BE2C (cell line): ENCODE data around the gene TMEM120B.

Experiments used
- DNase-seq: peaks from one replicate; pipeline ENCODE4 v3.0.0-alpha.2; 2020
- H3K27me3 ChIP-seq: fragments of 250-450 bp; sonication (Bioruptor Pico); 2 replicates; pipeline ENCODE4 v1.5.1; 2020; ENCODE audit warnings: mild to moderate bottlenecking
- H3K36me3 ChIP-seq: fragments of 250-450 bp; sonication (Bioruptor Pico); 2 replicates; pipeline ENCODE4 v1.5.1; 2020; ENCODE audit warnings: mild to moderate bottlenecking
- H3K4me1 ChIP-seq: fragments of 250-450 bp; sonication (Bioruptor Pico); 2 replicates; pipeline ENCODE4 v1.5.1; 2020
- H3K4me3 ChIP-seq: 2 replicates; pipeline ENCODE4 v1.5.1; 2011; ENCODE audit warnings: low read depth, low read length
- H3K9me3 ChIP-seq: fragments of 250-450 bp; sonication (Bioruptor Pico); 2 replicates; pipeline ENCODE4 v1.5.1; 2020
- CTCF ChIP-seq: IDR thresholded peaks from 2 replicates; pipeline ENCODE4 v1.5.1; 2012; ENCODE audit warnings: mild to moderate bottlenecking, low read depth, low read length

TMEM120B gene

GRCh38 chr12:121793838-121794533 is 81.4 kb downstream of the TMEM120B start:
- Histone ChIP-seq H3K36me3 (peaks cover 22% of the 10 kb centered on the region), H3K9me3 (no peaks in the 10 kb centered on the region), H3K27me3 (no peaks in the 10 kb centered on the region), H3K4me1 (peaks cover 16% of the 10 kb centered on the region), H3K4me3 (peak overlapping the region; percentile 66)
- peak; percentile 92 for DNase-seq
- TF ChIP-seq CTCF, result peak; percentile 99

- TF ChIP-seq CTCF, result no peak
- peaks cover 26% of the 10 kb centered on the region for H3K36me3 ChIP-seq
- no peaks in the 10 kb centered on the region for H3K27me3 ChIP-seq
- no peaks in the 10 kb centered on the region for H3K9me3 ChIP-seq
- DNase-seq, result peak; percentile 44
- H3K4me1 ChIP-seq, result peaks cover 16% of the 10 kb centered on the region
- peak overlapping the region; percentile 66 for H3K4me3 ChIP-seq
These were observed 82.0 kb downstream of the TMEM120B start for GRCh38 chr12:121794534-121795033.

- TF ChIP-seq CTCF, result peak; percentile 97
- Histone ChIP-seq H3K4me3 (peak overlapping the region; percentile 66), H3K4me1 (peaks cover 16% of the 10 kb centered on the region), H3K27me3 (no peaks in the 10 kb centered on the region), H3K9me3 (no peaks in the 10 kb centered on the region), H3K36me3 (peaks cover 28% of the 10 kb centered on the region)
- peak; percentile 88 for DNase-seq
These were observed 82.7 kb downstream of the TMEM120B start for GRCh38 chr12:121795034-121795968.

- peak; percentile 92 for DNase-seq
- peaks cover 38% of the 10 kb centered on the region for H3K36me3 ChIP-seq
- peaks cover 16% of the 10 kb centered on the region for H3K4me1 ChIP-seq
- H3K27me3 ChIP-seq, result no peaks in the 10 kb centered on the region
- peak; percentile 22 for TF ChIP-seq CTCF
- H3K9me3 ChIP-seq, result no peaks in the 10 kb centered on the region
- peak overlapping the region; percentile 63 for H3K4me3 ChIP-seq
These were observed 84.6 kb downstream of the TMEM120B start for GRCh38 chr12:121796855-121797751.

- no peak for TF ChIP-seq CTCF
- no peaks in the 10 kb centered on the region for H3K9me3 ChIP-seq
- peaks cover 16% of the 10 kb centered on the region for H3K4me1 ChIP-seq
- H3K36me3 ChIP-seq, result peaks cover 38% of the 10 kb centered on the region
- H3K27me3 ChIP-seq, result no peaks in the 10 kb centered on the region
- peak; percentile 98 for DNase-seq
- H3K4me3 ChIP-seq, result peak overlapping the region; percentile 63
These were observed 85.6 kb downstream of the TMEM120B start for GRCh38 chr12:121797937-121798786.
